MCF 10A (cell line): ENCODE measurements around the gene CTAGE9. TPM values are rescaled to one million over a fixed set of nuclear protein-coding genes. Genes with fewer than 3 reads are reported as not detected.

ENCODE experiments used
- BruUV-seq: library from RNA; stranded (reverse); fragments of 400-500 nt; replicated peaks from 2 replicates; lab custom pipeline; 2021; lab: Mats Ljungman, UMichigan
- CTCF ChIA-PET: fragments of 300-600 bp; sonication (Branson Sonifier 250); formaldehyde crosslinking; extraction: SDS; loops from one replicate; lab custom pipeline; 2021; ENCODE audit warnings: antibody characterized with exemption, inconsistent platforms; lab: Yijun Ruan, JAX
- POLR2A ChIA-PET: fragments of 300-600, 350-650 bp; sonication (Branson Sonifier 250); formaldehyde crosslinking; extraction: SDS; loops from one replicate; lab custom pipeline; 2020; ENCODE audit warnings: antibody characterized with exemption, inconsistent platforms; lab: Yijun Ruan, JAX
- DNase-seq: peaks from one replicate; pipeline ENCODE4 v3.0.0-alpha.2; 2018; ENCODE audit not compliant: unreplicated experiment
- H3K27ac Mint-ChIP-seq: one replicate; pipeline ENCODE4 v1.8.0; 2022; ENCODE audit warnings: mild to moderate bottlenecking, low read depth, mixed read lengths; ENCODE audit not compliant: unreplicated experiment
- H3K27me3 Mint-ChIP-seq: one replicate; pipeline ENCODE4 v1.8.0; 2022; ENCODE audit warnings: mixed read lengths; ENCODE audit not compliant: insufficient read depth, unreplicated experiment
- H3K36me3 Mint-ChIP-seq: one replicate; pipeline ENCODE4 v1.8.0; 2022; ENCODE audit warnings: mild to moderate bottlenecking, moderate library complexity, mixed read lengths; ENCODE audit not compliant: insufficient read depth, unreplicated experiment
- H3K4me1 Mint-ChIP-seq: one replicate; pipeline ENCODE4 v1.8.0; 2022; ENCODE audit warnings: mixed read lengths; ENCODE audit not compliant: insufficient read depth, unreplicated experiment
- H3K4me3 Mint-ChIP-seq: one replicate; pipeline ENCODE4 v1.8.0; 2022; ENCODE audit warnings: mild to moderate bottlenecking, moderate library complexity, mixed read lengths; ENCODE audit not compliant: unreplicated experiment
- H3K9me3 Mint-ChIP-seq: one replicate; pipeline ENCODE4 v1.8.0; 2022; ENCODE audit warnings: mixed read lengths; ENCODE audit not compliant: unreplicated experiment
- CTCF ChIP-seq: fragments of 200-600 bp; IDR thresholded peaks from one replicate; pipeline ENCODE4 v1.8.0; 2022; ENCODE audit warnings: antibody characterized with exemption, mild to moderate bottlenecking; ENCODE audit not compliant: unreplicated experiment
- intact Hi-C: fragments of 100-400 bp; cut with micrococcal nuclease; formaldehyde crosslinking; loops from 2 replicates; pipeline ENCODE4 v1.14.1; 2022
- total RNA-seq: library from RNA; stranded (reverse); gene quantifications from 2 replicates; pipeline ENCODE4 v1.2.3, GENCODE V29; 2022

Gene CTAGE9
- total RNA-seq, 1 experiment from 2014 or later, result not detected

DNA sequence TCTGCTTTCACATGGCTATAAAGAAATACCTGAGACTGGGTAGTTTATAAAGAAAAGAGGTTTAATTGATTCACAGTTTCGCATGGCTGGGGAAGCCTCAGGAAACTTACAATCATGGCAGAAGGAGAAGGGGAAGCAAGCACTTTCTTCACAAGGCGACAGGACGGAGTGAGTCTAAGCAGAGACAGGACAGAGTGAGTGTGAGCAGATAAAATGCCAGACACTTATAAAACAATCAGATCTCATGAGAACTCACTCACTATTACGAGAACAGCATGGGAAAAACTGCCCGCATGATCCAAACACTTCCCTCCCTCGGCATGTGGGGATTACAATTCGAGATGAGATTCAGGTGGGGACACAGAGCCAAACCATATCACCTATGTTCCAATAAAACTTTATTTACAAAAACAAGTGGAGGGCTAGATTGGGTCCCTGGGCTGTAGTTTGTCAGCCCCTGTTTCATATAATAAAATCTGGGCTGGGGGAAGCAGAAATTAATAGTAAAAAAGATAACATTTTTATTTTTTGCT lies 37.1 kb upstream of the CTAGE9 start:
- no peak for TF ChIP-seq CTCF
- no peaks in the 10 kb centered on the region for H3K4me1 Mint-ChIP-seq
- no peak overlapping the region for H3K4me3 Mint-ChIP-seq
- CTCF ChIA-PET, result no interaction called here
- intact Hi-C loops, result no loop called here
- no TSS peak for BruUV-seq
- no peaks in the 10 kb centered on the region for H3K36me3 Mint-ChIP-seq
- POLR2A ChIA-PET, result no interaction called here
- no peaks in the 10 kb centered on the region for H3K9me3 Mint-ChIP-seq
- no peaks in the 10 kb centered on the region for H3K27me3 Mint-ChIP-seq
- H3K27ac Mint-ChIP-seq, result no peak overlapping the region
- DNase-seq, result no peak

DNA sequence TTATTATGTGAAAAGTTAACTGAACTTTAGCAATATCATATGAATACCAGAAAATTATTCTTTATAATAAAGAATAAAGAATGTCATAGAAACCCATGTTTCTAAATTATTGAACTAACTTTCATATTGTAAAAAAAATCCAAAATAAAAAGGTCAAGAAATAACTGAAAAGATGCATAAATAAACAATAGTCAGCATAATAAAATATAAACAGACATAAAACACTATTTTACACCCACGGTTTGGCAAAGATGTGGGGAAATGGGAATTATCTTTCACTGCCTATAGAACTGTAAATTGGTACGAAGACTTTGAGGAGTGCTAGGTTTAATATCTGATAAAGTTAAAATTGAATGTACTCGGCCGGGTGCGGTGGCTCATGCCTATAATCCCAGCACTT lies 34.7 kb upstream of the CTAGE9 start:
- ChIA-PET POLR2A (no interaction called here), CTCF (no interaction called here)

DNA sequence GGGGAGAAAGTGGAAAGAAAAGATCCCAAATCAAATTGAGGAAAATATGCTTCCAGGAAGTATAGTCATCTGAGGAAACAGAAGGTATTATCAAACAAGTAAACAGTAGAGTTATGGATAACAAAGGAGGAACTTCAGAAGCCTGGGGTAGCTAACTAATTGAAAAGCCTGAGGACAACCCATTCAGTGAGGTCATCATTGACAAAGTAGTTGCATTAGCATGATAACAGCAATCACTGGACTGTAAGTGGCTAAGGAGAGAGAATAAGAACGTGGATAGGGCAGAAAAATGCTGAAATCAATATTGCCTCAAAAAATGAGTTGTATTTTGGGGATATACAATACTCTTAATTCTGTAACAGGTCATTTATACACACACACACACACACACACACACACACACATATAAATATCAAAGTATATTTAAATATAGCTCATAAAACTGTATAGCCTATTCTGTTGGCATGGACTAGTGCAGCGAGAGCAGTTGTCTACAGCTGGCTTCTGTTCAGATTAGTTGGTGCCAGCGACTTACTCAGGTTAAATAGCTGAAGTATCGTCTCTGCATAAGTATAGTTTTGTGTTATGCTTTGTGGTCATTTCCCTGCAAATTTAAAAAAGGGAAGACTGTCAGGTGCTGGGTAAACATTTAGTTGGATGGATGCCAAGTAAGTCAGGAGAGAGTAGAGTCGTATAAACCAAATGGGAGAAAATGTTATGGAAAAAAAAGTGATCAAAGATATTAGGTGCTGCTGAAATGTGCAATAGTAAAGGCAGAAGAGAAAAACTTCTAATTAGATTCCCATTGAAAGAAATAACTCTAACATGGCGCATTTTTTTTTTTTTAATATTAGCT lies 33.8 kb upstream of the CTAGE9 start:
- H3K4me1 Mint-ChIP-seq, result no peaks in the 10 kb centered on the region
- H3K4me3 Mint-ChIP-seq, result no peak overlapping the region
- no peaks in the 10 kb centered on the region for H3K9me3 Mint-ChIP-seq
- ChIA-PET POLR2A (no interaction called here), CTCF (interaction anchor here (0.6 kb wide), 1 partner anchor 20 kb away, joined by 3 read pairs; no protein-coding TSS in a partner anchor)
- H3K36me3 Mint-ChIP-seq, result no peaks in the 10 kb centered on the region
- TF ChIP-seq CTCF, result no peak
- no TSS peak for BruUV-seq
- no peak for DNase-seq
- H3K27me3 Mint-ChIP-seq, result no peaks in the 10 kb centered on the region
- intact Hi-C loops, result no loop called here
- H3K27ac Mint-ChIP-seq, result no peak overlapping the region

More for the DNA sequence above, 34.7 kb upstream of the CTAGE9 start:
- Mint-ChIP-seq H3K4me3 (no peak overlapping the region), H3K27ac (no peak overlapping the region), H3K36me3 (no peaks in the 10 kb centered on the region), H3K9me3 (no peaks in the 10 kb centered on the region), H3K27me3 (no peaks in the 10 kb centered on the region), H3K4me1 (no peaks in the 10 kb centered on the region)
- no peak for DNase-seq
- BruUV-seq, result no TSS peak
- intact Hi-C loops, result no loop called here
- no peak for TF ChIP-seq CTCF

DNA sequence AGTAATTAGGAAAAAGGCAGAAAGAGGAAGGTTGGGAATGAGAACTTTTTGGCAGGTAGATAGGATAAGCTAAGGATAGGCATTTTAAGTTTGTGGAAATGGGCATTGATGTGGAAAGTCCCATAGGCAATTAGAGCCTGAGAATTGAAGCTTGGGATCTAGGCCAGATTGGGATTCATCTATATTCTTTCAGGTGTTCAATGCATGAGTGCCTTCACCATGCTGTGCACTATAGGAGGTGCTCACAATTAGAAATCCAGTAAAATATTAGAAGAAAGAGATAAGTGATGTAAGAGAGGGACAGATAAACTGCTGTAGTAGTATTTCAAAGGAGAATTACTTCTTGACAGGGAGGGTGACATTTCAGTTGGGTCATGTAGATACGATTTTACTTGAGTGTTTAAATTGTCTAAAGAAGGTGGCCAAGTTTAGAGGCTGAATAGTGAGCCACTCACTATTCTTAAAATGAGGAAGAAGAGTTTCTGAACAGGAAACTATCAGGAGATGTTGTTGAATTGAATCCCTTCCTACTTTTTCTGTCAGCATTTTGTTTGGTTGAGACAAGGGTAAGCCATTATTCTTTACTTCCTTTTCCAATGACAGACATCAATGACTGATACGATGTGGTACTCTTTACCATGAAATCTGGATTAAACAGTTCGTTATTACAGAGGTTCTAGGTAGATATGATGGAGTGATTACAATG lies 31.0 kb upstream of the CTAGE9 start:
- no peaks in the 10 kb centered on the region for H3K27me3 Mint-ChIP-seq
- H3K4me3 Mint-ChIP-seq, result no peak overlapping the region
- no peaks in the 10 kb centered on the region for H3K9me3 Mint-ChIP-seq
- POLR2A ChIA-PET, result no interaction called here
- H3K27ac Mint-ChIP-seq, result no peak overlapping the region
- no TSS peak for BruUV-seq
- intact Hi-C loops, result no loop called here
- TF ChIP-seq CTCF, result no peak
- CTCF ChIA-PET, result interaction anchor here (0.5 kb wide), 1 partner anchor 389 kb away, joined by 3 read pairs; no protein-coding TSS in a partner anchor
- DNase-seq, result no peak
- H3K4me1 Mint-ChIP-seq, result no peaks in the 10 kb centered on the region
- H3K36me3 Mint-ChIP-seq, result no peaks in the 10 kb centered on the region
